NCI-H2227 (cell line): ENCODE results near the gene GSTM2.
"Not testable (repeated sequence)": the region's sequence is repeated elsewhere in the genome, so short reads cannot be mapped to it uniquely, and the experiment has no call there.

ENCODE experiments used
- DNase-seq: peaks from one replicate; lab custom pipeline; 2025; ENCODE audit not compliant: unreplicated experiment; lab: John Stamatoyannopoulos, UW

GSTM2 gene

GRCh38 chr1:109673861-109674260 is 6.0 kb downstream of the GSTM2 start:
- not testable (repeated sequence) for DNase-seq

- DNase-seq, result not testable (repeated sequence)
These were observed 9.0 kb downstream of the GSTM2 start for GRCh38 chr1:109676683-109677381.

- no peak for DNase-seq
These were observed 9.6 kb downstream of the GSTM2 start for GRCh38 chr1:109677459-109677858.

GRCh38 chr1:109678637-109679036 is 10.8 kb downstream of the GSTM2 start:
- DNase-seq, result not testable (repeated sequence)

GRCh38 chr1:109684777-109685176 is 16.9 kb downstream of the GSTM2 start:
- not testable (repeated sequence) for DNase-seq

GRCh38 chr1:109685399-109685798 is 17.5 kb downstream of the GSTM2 start:
- not testable (repeated sequence) for DNase-seq

- DNase-seq, result not testable (repeated sequence)
These were observed 18.0 kb downstream of the GSTM2 start for GRCh38 chr1:109685890-109686289.

GRCh38 chr1:109687109-109687508 is 19.3 kb downstream of the GSTM2 start:
- DNase-seq, result not testable (repeated sequence)

- peak; percentile 90 for DNase-seq
These were observed 20.0 kb downstream of the GSTM2 start, which contains the start of gene GSTM1 for GRCh38 chr1:109687641-109688499. TSS of gene GSTM1 (plus strand) at chr1:109687817. CDS start at chr1:109687874, 57 bp downstream.

- DNase-seq, result no peak
These were observed 22.1 kb downstream of the GSTM2 start for GRCh38 chr1:109689844-109690405.

GRCh38 chr1:109691759-109692158 is 23.9 kb downstream of the GSTM2 start:
- no peak for DNase-seq

- DNase-seq, result not testable (repeated sequence)
These were observed 26.5 kb downstream of the GSTM2 start for GRCh38 chr1:109694400-109694799.

- DNase-seq, result not testable (repeated sequence)
These were observed 27.3 kb downstream of the GSTM2 start for GRCh38 chr1:109695138-109695537.

- no peak for DNase-seq
These were observed 29.2 kb downstream of the GSTM2 start for GRCh38 chr1:109697066-109697465.

GRCh38 chr1:109697861-109698260 is 30.0 kb downstream of the GSTM2 start:
- not testable (repeated sequence) for DNase-seq

GRCh38 chr1:109702940-109703339 is 35.1 kb downstream of the GSTM2 start:
- not testable (repeated sequence) for DNase-seq

- no peak for DNase-seq
These were observed 36.3 kb downstream of the GSTM2 start for GRCh38 chr1:109704173-109704572.

- DNase-seq, result no peak
These were observed 37.6 kb downstream of the GSTM2 start for GRCh38 chr1:109705411-109705810.

GRCh38 chr1:109708949-109709348 is 41.1 kb downstream of the GSTM2 start:
- not testable (repeated sequence) for DNase-seq

GRCh38 chr1:109709822-109710221 is 42.0 kb downstream of the GSTM2 start:
- DNase-seq, result not testable (repeated sequence)

- DNase-seq, result peak; percentile 15
These were observed 43.9 kb downstream of the GSTM2 start, which contains the start of gene GSTM5 for GRCh38 chr1:109711593-109712320. TSS of gene GSTM5 (plus strand) at chr1:109712251. CDS start at chr1:109712313, 62 bp downstream.
